Measurements from ENCODE around the gene MRAP.

Gene MRAP

DNA sequence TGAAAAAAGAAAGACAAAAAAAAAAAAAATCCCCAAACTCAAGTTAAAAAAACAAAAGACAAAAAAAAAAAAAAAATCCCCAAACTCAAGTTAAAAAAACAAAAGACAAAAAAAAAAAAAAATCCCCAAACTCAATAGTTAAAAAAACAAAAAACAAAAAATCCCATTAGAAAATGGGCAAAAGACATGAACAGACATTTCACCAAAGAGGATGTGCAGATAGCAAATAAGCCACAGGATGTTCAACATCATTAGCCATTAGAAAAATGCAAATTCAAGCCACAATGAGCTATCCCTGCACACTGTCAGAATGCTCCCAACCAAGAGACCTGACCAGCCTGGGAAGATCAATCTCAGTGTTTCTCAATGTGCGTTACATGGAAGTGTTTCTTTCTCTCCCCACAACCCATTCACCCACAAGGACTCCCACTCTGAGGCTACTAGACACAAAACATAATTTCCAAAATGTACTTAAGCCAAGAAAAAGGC lies 33.9 kb downstream of the MRAP start:
- peaks cover 41 to 83% of the 10 kb centered on the region in 2 experiments for H3K36me3 ChIP-seq (ENCODE audit: control insufficient read depth in 2 of 2, insufficient read depth in 1 of 2, low read length in 2 of 2)
- POLR2A ChIA-PET: interaction anchor here (0.5 kb wide), 1 partner anchor 26 kb away, joined by 3 read pairs; no protein-coding TSS in a partner anchor

More for the DNA sequence above, 33.9 kb downstream of the MRAP start:
- TF ChIP-seq ZNF174 (tag by site-specific recombination; IDR thresholded peaks at IDR 0.05) (no peak), REST (tag by site-specific recombination; IDR thresholded peaks at IDR 0.05) (no peak), ZNF302 (tag by site-specific recombination; IDR thresholded peaks at IDR 0.05; ENCODE audit: low read depth) (no peak), ZFP3 (tag by site-specific recombination; IDR thresholded peaks at IDR 0.05; ENCODE audit: low read depth) (no peak), ZNF280D (tag by site-specific recombination; IDR thresholded peaks at IDR 0.05) (no peak), ZNF585B (tag by site-specific recombination; IDR thresholded peaks at IDR 0.05) (no peak), ZNF202 (tag by site-specific recombination; IDR thresholded peaks at IDR 0.05; ENCODE audit: borderline replicate concordance) (no peak), ZNF777 (tag by site-specific recombination; IDR thresholded peaks at IDR 0.05; ENCODE audit: borderline replicate concordance) (no peak), ZNF175 (tag by site-specific recombination; IDR thresholded peaks at IDR 0.05) (no peak), ZBTB11 (tag by site-specific recombination; conservative IDR thresholded peaks at IDR 0.05; ENCODE audit: low read depth) (no peak), ZNF211 (tag by site-specific recombination; IDR thresholded peaks at IDR 0.05; ENCODE audit: low read depth) (no peak)
- TF ChIP-seq, protein P1, sequence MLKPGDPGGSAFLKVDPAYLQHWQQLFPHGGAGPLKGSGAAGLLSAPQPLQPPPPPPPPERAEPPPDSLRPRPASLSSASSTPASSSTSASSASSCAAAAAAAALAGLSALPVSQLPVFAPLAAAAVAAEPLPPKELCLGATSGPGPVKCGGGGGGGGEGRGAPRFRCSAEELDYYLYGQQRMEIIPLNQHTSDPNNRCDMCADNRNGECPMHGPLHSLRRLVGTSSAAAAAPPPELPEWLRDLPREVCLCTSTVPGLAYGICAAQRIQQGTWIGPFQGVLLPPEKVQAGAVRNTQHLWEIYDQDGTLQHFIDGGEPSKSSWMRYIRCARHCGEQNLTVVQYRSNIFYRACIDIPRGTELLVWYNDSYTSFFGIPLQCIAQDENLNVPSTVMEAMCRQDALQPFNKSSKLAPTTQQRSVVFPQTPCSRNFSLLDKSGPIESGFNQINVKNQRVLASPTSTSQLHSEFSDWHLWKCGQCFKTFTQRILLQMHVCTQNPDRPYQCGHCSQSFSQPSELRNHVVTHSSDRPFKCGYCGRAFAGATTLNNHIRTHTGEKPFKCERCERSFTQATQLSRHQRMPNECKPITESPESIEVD (tag by site-specific recombination; IDR thresholded peaks at IDR 0.05): no peak
- TF ChIP-seq, protein P2, sequence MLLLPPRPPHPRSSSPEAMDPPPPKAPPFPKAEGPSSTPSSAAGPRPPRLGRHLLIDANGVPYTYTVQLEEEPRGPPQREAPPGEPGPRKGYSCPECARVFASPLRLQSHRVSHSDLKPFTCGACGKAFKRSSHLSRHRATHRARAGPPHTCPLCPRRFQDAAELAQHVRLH (tag by site-specific recombination; IDR thresholded peaks at IDR 0.05): no peak
- Histone ChIP-seq H3K4me1 (ENCODE audit: control insufficient read depth, insufficient read depth, low read length) (no peaks in the 10 kb centered on the region), H3K27ac (ENCODE audit: extremely low read depth, low read depth, low read length) (no peak overlapping the region), H3K9me3 (ENCODE audit: control insufficient read depth, insufficient read depth, low read depth, low read length) (no peaks in the 10 kb centered on the region), H3K4me3 (ENCODE audit: low read depth, low read length) (no peak overlapping the region)
- CTCF ChIA-PET: interaction anchor here (0.6 kb wide), 1 partner anchor 1279 kb away, joined by 3 read pairs; no protein-coding TSS in a partner anchor

All from HEK293 (cell line).